Lung (tissue), 12 donors: ENCODE measurements around the gene IFT22. TPM values are rescaled to one million over a fixed set of nuclear protein-coding genes. Genes with fewer than 3 reads are reported as not detected.

Experiments
- ATAC-seq: fragments of 200-7000 bp; cut with Tn5 transposase; one replicate; pipeline ENCODE4 v1.9.1; 2020; ENCODE audit warnings: moderate number of reproducible peaks; ENCODE audit not compliant: insufficient read depth, low FRiP score
- DNase-seq, 3 donors: peaks; one replicate each; pipeline ENCODE4 v3.0.0-alpha.2; 2013 to 2017
- H3K27ac ChIP-seq, 2 donors: one replicate each; pipeline ENCODE4 v1.5.1; 2013; ENCODE audit warnings: mild to moderate bottlenecking in 2 of 2, moderate library complexity in 2 of 2, control low read depth in 1 of 2, inconsistent platforms in 1 of 2, low read depth in 1 of 2, low read length in 1 of 2
- H3K27me3 ChIP-seq, 3 donors: one replicate each; pipeline ENCODE4 v1.5.1; 2013; ENCODE audit warnings: low read length in 2 of 3; ENCODE audit not compliant: control insufficient read depth in 3 of 3, insufficient read depth in 3 of 3
- H3K36me3 ChIP-seq, 4 donors: one replicate each; pipeline ENCODE4 v1.5.1; 2013; ENCODE audit warnings: low read length in 4 of 4, mild to moderate bottlenecking in 1 of 4, moderate library complexity in 1 of 4; ENCODE audit not compliant: control insufficient read depth in 4 of 4, insufficient read depth in 4 of 4
- H3K4me1 ChIP-seq, 5 donors: one replicate each; pipeline ENCODE4 v1.5.1; 2013; ENCODE audit warnings: low read length in 5 of 5, mild to moderate bottlenecking in 2 of 5, moderate library complexity in 1 of 5; ENCODE audit not compliant: control insufficient read depth in 5 of 5, insufficient read depth in 5 of 5
- H3K4me3 ChIP-seq: one replicate; pipeline ENCODE4 v1.5.1; 2013; ENCODE audit warnings: mild to moderate bottlenecking, control low read depth, moderate library complexity
- H3K9ac ChIP-seq, 2 donors: one replicate each; pipeline ENCODE4 v1.5.1; 2013; ENCODE audit warnings: low read length in 2 of 2, control low read depth in 1 of 2; ENCODE audit not compliant: insufficient read depth in 1 of 2
- H3K9me3 ChIP-seq, 4 donors: one replicate each; pipeline ENCODE4 v1.5.1; 2013; ENCODE audit warnings: low read length in 3 of 4, mild to moderate bottlenecking in 1 of 4, moderate library complexity in 1 of 4; ENCODE audit not compliant: control insufficient read depth in 4 of 4, insufficient read depth in 3 of 4
- WGBS, 2 donors: extraction: QIAGEN DNeasy Blood & Tissue Kit; methylation state at CpG; one replicate each; pipeline ENCODE4 v1.1.7; 2013; 5-methylcytosine and 5-hydroxymethylcytosine counted together
- polyA plus RNA-seq, 2 donors: library from polyadenylated mRNA; stranded (reverse); fragments of 200-250 nt; gene quantifications; one replicate each; pipeline ENCODE4 v1.2.1, GENCODE V29; 2013
- total RNA-seq, 2 donors: library from RNA; depleted of rRNA in 1 of 2; stranded (reverse); fragments of >200 nt in 1 of 2; gene quantifications; one replicate each; pipeline ENCODE4 v1.2.1, GENCODE V29; 2014 to 2021
- TF ChIP-seq, protein P1 (sequence below): IDR thresholded peaks from 2 replicates; pipeline ENCODE4 v1.5.1; 2012; ENCODE audit warnings: mild to moderate bottlenecking; ENCODE audit errors: control extremely low read depth, extremely low read depth
- donor health status: control.
- donor health status: control.
- donor health status: Bipolar disorder and iron deficiency.
- donor health status: healthy.
- donor health status: DM: yes; HTN: yes; CAD: no.

Gene IFT22
- total and polyA plus RNA-seq, 4 donors: 23.6 to 44.7 (median 34.0) TPM

DNA sequence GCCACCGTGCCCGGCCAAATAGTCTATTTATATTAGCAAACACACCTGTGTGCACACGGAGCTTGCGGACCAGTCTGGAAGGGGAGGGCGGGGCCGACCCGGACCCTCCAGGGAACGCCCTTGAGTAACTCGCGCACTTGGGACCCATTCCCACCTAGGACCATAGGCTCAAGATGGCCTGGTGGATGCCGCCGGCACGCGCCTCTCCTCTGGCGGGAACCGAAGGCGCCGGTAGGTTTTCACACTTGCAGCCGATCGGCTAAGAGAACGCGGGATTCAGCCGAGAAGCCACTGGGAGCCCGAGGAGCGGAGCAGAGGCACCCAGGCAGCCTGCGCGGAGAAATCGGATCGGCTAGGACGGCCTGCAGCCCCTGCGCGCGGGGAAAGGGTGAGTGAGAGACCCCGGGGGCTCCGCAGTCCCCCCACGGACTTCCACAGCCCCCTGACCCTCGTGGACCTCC, 18.9 kb downstream of the IFT22 start:
- H3K36me3 ChIP-seq: no peaks in the 10 kb centered on the region
- DNase-seq (peak in 1 of 3 donors; percentile 26), ATAC-seq (no peak)
- H3K27me3 ChIP-seq: peaks cover 13 to 65% (median 51%) of the 10 kb centered on the region in 3 donors
- H3K9ac ChIP-seq: no peak overlapping the region
- peaks cover 0 to 34% (median 3%) of the 10 kb centered on the region in 4 donors for H3K9me3 ChIP-seq
- H3K27ac ChIP-seq: no peak overlapping the region
- TF ChIP-seq, protein P1, sequence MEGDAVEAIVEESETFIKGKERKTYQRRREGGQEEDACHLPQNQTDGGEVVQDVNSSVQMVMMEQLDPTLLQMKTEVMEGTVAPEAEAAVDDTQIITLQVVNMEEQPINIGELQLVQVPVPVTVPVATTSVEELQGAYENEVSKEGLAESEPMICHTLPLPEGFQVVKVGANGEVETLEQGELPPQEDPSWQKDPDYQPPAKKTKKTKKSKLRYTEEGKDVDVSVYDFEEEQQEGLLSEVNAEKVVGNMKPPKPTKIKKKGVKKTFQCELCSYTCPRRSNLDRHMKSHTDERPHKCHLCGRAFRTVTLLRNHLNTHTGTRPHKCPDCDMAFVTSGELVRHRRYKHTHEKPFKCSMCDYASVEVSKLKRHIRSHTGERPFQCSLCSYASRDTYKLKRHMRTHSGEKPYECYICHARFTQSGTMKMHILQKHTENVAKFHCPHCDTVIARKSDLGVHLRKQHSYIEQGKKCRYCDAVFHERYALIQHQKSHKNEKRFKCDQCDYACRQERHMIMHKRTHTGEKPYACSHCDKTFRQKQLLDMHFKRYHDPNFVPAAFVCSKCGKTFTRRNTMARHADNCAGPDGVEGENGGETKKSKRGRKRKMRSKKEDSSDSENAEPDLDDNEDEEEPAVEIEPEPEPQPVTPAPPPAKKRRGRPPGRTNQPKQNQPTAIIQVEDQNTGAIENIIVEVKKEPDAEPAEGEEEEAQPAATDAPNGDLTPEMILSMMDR: no peak
- H3K4me1 ChIP-seq: peaks cover 0 to 4% (median 0%) of the 10 kb centered on the region in 5 donors
- H3K4me3 ChIP-seq: no peak overlapping the region
- 6 to 7% methylated on average over 37 of the region's 37 CpGs for WGBS, 2 donors

- Histone ChIP-seq H3K27me3 (peaks cover 13 to 57% (median 54%) of the 10 kb centered on the region in 3 donors), H3K9me3 (peaks cover 0 to 34% (median 3%) of the 10 kb centered on the region in 4 donors), H3K27ac (no peak overlapping the region), H3K4me3 (no peak overlapping the region), H3K36me3 (no peaks in the 10 kb centered on the region), H3K4me1 (peaks cover 0 to 4% (median 0%) of the 10 kb centered on the region in 5 donors), H3K9ac (no peak overlapping the region)
- TF ChIP-seq, protein P1: no peak
- DNase-seq (no peak), ATAC-seq (no peak)
- WGBS, 2 donors: 55 to 58% methylated on average over 16 of the region's 16 CpGs
These were observed 20.9 kb downstream of the IFT22 start for GRCh38 chr7:101300465-101301376.

GRCh38 chr7:101299511-101300464, 21.8 kb downstream of the IFT22 start:
- H3K27ac ChIP-seq: no peak overlapping the region
- H3K9me3 ChIP-seq: peaks cover 0 to 34% (median 3%) of the 10 kb centered on the region in 4 donors
- H3K36me3 ChIP-seq: no peaks in the 10 kb centered on the region
- TF ChIP-seq, protein P1: no peak
- H3K27me3 ChIP-seq: peaks cover 13 to 56% (median 54%) of the 10 kb centered on the region in 3 donors
- no peak overlapping the region for H3K4me3 ChIP-seq
- peaks cover 0 to 4% (median 0%) of the 10 kb centered on the region in 5 donors for H3K4me1 ChIP-seq
- no peak for ATAC-seq
- DNase-seq: peak in 1 of 3 donors; percentile 30
- WGBS, 2 donors: 5% methylated on average over 49 to 72 of the region's 72 CpGs
- no peak overlapping the region for H3K9ac ChIP-seq
